ENCODE results near the gene TRIM52. TPM values are rescaled to one million over a fixed set of nuclear protein-coding genes. Genes with fewer than 3 reads are reported as not detected.

TRIM52 gene
- total and polyA plus RNA-seq, 10 of the 15 experiments (the other 5 are each of a cell fraction or from before 2014, with no cell fraction given) = 1.4 to 24.3 (median 8.1) TPM

DNA sequence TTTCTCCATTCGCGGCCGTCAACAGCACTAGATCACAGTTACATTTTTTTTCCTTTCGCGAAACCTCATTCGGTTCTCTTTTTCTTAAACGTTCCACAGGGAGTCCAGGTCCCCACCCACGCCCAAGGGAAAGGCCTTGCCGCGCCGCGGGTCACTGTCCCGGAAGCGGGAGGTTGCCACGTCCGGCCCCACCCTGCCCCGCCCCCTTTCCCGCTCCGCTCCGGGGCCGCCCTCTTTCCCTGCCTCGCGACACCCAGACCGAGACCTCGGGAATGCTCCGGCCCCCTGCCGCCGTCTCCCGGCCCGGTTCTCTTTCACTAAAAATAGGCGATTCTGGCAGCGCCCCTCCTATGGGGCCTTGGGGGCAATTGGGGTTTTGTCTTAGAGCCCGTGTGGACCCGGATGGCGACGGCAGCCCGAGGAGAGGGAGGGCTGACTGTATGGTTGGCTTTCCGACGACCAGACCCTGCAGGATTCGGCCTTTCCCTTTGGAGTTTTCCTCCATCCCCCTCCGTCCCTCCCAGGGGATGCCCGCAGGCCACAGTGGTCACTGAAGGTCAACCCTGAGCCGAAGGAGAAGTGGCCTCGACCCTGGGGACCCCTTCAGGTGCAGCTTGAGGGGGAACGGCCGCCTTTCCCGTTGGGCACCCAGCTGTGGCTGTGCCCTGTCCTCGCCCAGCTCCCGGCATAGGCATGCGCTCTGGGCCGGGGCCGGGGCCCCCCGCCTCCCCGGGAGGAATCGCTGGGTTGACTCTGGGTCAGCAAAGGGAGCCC, 14.5 kb downstream of the TRIM52 start (continued):
- no peak for TF ChIP-seq ZBTB4 (CRISPR knock-in tag; IDR thresholded peaks at IDR 0.05)
- peak; percentile 80 for TF ChIP-seq GABPA (IDR thresholded peaks at IDR 0.05; ENCODE audit: low read depth)
- TF ChIP-seq STAT3 (IDR thresholded peaks at IDR 0.05; ENCODE audit: low read depth, low read length) = no peak
- peak; percentile 45 for TF ChIP-seq DPF2 (IDR thresholded peaks at IDR 0.05)
- TF ChIP-seq BACH1 (IDR thresholded peaks at IDR 0.05; ENCODE audit: borderline replicate concordance) = 0 out of 2 replicates have a peak, but pooled peaks have one; percentile 24
- no peak for TF ChIP-seq ZBTB33 (IDR thresholded peaks at IDR 0.05)
- TF ChIP-seq SUZ12 (IDR thresholded peaks at IDR 0.05; ENCODE audit: unreplicated experiment) = no peak
- TF ChIP-seq, protein P1, sequence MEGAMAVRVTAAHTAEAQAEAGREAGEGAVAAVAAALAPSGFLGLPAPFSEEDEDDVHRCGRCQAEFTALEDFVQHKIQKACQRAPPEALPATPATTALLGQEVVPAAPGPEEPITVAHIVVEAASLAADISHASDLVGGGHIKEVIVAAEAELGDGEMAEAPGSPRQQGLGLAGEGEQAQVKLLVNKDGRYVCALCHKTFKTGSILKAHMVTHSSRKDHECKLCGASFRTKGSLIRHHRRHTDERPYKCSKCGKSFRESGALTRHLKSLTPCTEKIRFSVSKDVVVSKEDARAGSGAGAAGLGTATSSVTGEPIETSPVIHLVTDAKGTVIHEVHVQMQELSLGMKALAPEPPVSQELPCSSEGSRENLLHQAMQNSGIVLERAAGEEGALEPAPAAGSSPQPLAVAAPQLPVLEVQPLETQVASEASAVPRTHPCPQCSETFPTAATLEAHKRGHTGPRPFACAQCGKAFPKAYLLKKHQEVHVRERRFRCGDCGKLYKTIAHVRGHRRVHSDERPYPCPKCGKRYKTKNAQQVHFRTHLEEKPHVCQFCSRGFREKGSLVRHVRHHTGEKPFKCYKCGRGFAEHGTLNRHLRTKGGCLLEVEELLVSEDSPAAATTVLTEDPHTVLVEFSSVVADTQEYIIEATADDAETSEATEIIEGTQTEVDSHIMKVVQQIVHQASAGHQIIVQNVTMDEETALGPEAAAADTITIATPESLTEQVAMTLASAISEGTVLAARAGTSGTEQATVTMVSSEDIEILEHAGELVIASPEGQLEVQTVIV (IDR thresholded peaks at IDR 0.05; ENCODE audit: borderline replicate concordance, partially characterized antibody) = peak; percentile 42
- TF ChIP-seq HDAC6 (IDR thresholded peaks at IDR 0.05; ENCODE audit: unreplicated experiment) = no peak
- no peak for TF ChIP-seq SMAD1 (IDR thresholded peaks at IDR 0.05; ENCODE audit: low read depth, partially characterized antibody)
- no peak for TF ChIP-seq E2F4 (IDR thresholded peaks at IDR 0.05; ENCODE audit: low read depth, low read length)
- no peak for TF ChIP-seq ZNF274 (IDR thresholded peaks at IDR 0.05; ENCODE audit: insufficient read depth, insufficient read length)
- TF ChIP-seq ASH2L (IDR thresholded peaks at IDR 0.05; ENCODE audit: borderline replicate concordance, low read depth) = no peak
- TF ChIP-seq EP300 (IDR thresholded peaks at IDR 0.05; ENCODE audit: borderline replicate concordance in 1 of 2, control insufficient read depth in 1 of 2, low read depth in 2 of 2, low read length in 2 of 2) = peak in 1 of 2 experiments; percentile 14; a peak in 1 of 4 replicates
- 0 out of 2 replicates have a peak, but pooled peaks have one; percentile 30 for TF ChIP-seq MEF2A (IDR thresholded peaks at IDR 0.05; ENCODE audit: insufficient read depth, low read depth, low read length)
- 0 out of 2 replicates have a peak, but pooled peaks have one; percentile 4 for TF ChIP-seq NRF1 (conservative IDR thresholded peaks at IDR 0.05; ENCODE audit: low read depth, low read length)
- peak; percentile 31; the same call in 1 of the 2 replicates for TF ChIP-seq CREM (IDR thresholded peaks at IDR 0.05; ENCODE audit: low read depth)

Measured in GM12878 (cell line).